DMS153 treated with DMSO at 0.1 percent for 48 hours (cell line): ENCODE measurements around the gene C14orf180.

ENCODE experiments used
- DNase-seq: peaks from one replicate; lab custom pipeline; 2025; ENCODE audit not compliant: unreplicated experiment; lab: John Stamatoyannopoulos, UW

Gene C14orf180

GRCh38 chr14:104579507-104579906 lies at the start of gene C14orf180:
Gene C14orf180, plus strand, starts transcription at chr14:104579764. Its CDS starts 6,667 bp downstream, at chr14:104586431.
- DNase-seq: no peak

GRCh38 chr14:104530646-104531045 lies 48.9 kb upstream of the C14orf180 start:
- DNase-seq: no peak

DNA sequence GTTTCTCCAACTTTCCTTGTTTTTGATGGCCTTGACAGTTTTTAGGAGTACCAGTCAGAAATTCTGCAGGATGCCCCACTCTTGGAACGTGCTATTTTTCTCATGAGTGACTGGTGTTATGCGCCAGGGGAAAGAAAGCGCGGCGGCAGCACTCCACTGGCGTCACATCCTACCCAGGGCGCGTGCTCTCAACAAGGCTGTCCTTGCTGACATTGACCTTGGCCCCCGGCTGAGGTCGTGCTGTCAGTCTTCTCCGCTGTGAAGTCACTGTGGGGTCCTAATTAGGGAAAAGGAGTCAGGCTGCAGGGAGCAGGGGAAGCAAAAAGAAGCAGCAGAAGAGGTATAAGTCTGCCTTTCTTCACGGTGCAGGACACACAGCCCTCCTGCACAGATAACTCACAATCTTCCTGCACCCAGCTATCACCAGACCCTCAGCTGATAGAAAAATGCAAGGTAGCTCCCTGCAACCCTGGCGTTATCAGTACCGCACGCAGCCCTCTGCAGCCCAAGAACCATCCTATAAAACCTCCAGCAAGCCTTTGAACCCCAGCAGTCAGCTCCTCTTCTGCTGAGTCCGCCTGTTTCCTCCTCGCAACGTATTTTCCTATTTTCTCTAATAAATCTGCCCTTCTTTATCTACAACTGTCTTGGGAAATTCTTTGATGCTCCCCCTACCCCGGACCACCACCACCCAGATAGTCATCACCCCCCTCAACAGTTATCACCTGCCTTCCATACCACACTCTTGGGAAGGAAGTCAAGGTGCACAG lies 48.0 kb upstream of the C14orf180 start:
- DNase-seq: no peak

GRCh38 chr14:104532191-104532555 lies 47.4 kb upstream of the C14orf180 start:
- DNase-seq: no peak

- DNase-seq: no peak
These were observed 45.5 kb upstream of the C14orf180 start for GRCh38 chr14:104534036-104534435.

DNA sequence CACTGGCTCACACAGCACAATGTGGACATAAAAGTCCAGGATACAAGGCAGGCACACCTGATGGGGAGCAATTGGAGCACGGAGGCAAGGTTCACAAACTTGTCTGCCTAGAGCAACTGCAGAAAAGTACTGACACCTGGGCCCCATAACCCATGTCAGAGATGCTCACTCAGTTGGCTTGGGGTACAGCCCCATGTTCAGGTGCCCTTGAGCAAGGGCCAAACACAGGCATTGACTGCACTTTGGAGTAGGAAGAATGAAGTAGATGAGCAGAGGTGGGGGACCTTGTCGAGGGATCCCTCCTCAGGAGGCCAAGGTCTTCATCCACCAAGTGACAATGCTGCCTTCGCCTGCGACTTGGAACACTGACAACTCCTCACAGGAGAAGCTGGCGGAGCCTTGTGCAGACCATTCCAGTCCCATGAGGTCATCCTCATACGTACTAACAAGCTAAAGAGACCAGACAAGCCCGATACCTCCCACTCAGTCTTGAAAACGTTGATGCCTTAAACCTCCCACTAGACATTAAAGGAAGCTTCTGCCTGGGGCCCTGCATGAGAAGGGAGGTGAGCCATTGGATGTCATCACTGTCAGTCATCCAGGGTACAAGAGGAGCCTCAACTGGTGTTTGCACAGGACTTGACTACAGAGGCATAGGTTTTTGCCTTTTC lies 42.5 kb upstream of the C14orf180 start:
- no peak for DNase-seq

DNA sequence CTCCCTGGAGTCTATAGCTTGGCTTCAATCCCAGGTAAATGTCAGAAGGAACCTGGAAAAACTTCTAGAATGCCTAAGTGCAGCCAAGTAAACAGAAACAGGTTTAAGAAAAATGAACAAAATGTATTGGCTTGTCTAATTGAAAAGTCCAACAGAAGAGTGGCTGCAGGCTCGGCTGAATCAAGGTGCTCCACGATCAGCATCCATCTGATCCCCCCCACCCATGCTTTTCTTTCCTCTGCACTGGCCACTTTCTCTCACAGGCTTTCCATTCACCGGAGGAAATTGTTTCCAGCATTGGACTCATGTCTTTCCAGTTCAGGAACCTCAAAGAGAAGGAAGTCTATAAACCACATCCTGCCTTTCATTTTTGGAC lies 42.0 kb upstream of the C14orf180 start:
- no peak for DNase-seq

DNA sequence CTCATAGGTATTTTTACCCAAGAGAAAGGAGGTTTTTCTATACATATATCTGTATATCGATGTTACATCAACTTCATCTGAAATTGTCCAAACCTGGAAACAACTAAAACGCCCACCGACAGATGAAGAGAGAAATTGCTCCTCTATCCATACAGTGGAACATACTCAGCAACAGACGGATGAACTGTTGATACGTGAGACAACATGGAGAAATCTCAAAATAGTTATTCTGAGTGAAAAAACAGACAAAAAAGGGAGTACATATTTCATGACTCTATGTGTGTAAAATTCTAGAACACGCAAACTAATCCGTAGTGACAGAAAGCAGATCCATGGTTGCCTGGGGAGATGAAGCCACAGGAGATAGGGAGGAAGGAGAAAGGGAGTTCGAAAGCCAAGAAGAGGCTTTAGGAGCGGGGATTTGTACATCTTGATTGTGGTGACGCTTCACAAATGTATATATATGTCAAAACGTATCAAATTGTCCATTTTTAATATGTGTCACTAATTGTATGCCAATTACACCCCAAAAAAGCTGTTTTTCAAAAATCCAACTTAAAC lies 37.6 kb upstream of the C14orf180 start:
- DNase-seq: no peak

DNA sequence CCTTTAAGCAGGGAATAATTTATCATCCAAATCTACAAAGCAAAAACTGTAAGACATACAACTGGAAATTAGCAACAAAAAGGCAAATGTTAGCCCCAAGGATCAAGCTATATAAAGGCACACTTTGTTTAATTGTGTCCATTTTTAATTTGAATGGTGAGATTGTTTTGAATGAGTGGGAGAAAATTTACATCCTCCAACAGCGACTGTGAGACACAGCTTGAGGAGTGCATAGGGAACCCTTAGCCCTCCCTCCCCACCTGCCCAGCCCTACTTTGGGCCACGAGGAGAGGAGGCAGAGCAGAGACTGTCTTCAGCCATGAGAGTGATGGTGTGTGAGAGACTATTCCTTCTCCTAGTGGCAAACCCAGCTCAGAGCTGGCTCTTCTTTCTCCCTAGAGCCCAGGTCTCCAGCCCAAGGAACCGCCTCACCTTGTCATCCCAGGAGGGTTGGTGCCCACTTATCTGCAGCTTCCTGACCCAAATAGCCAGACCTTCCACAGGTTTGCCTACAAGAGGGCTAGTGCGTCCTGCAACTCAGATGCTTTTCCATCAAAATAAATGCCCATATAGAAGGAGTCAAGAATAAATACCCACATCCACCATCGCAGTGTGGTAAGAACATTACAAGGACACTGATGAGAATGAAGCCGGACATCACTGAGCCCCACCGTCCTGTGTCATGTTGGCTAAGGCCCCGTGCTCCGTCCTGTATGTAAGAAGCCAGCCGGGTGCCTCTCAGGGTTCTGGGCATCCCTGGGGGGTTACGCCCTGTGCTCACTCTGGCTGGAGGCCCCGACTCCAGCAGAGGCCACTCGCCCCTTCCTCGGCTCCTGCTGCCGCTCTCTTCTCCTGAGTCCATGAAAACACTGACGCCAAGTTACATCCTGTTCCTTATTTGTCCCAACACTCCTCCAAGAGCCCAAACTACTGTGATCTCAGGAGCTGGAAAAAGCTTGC lies 36.4 kb upstream of the C14orf180 start:
- DNase-seq: no peak

DNA sequence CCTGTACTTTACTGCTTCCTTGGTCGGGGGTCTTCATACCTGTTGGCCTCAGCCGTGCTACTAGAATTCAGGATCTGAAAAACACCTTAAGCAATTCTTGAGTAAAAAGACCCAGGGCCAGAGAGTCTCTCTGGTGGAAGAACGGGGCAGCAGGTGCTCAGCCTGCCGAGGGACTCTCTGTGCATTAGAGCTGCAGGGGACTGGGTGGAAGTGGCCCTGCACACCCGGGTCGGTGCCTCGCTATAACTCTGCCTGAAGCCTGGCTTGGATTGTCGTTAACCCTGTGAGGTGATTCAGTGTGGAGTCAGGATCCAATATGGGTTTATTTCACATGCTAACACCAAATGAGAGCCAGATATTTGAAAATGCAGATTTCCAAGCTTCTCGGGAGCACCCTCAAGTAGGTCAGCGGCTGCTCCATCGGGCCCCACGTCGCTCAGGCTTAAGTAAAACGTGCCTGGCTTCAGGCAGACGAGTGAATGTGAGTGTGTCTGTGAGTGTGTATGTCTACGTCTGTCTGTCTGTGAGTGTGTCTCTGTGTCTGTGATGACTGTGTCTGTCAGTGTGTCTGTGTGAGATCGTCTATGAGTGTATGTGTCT lies 35.1 kb upstream of the C14orf180 start:
- DNase-seq: no peak

- no peak for DNase-seq
These were observed 34.2 kb upstream of the C14orf180 start for GRCh38 chr14:104545151-104545941.

- no peak for DNase-seq
These were observed 33.5 kb upstream of the C14orf180 start for GRCh38 chr14:104545942-104546501.

DNA sequence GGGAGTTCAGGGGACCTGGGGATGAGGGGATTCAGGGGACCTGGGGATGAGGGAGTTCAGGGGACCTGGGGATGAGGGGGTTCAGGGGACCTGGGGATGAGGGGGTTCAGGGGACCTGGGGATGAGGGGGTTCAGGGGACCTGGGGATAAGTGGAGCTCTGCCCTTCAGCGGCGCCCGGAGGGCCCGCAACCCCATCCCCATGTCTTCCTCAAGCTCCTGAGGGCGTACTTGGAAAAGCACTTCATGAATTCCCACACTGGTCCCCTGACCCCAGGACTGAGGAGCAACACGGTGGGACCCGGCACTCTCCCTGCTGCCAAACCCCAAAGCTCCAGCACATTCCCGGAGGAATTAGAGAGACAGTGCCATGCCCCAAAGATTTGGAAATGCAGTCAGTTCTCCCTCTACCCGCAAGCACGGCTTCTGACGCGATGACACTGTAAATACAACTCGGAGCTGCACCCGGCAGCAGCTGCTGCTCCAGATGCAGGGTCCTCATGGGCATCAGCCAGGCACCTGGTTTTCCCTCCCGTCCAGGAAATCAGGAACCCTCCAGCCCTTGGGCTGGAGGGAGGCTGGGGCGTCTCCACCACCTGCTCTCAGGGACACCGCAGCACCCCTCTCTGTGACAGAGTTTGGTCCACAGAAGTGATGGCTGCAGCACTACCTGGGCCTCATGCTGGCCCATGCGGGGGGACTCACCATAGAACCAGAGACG lies 32.8 kb upstream of the C14orf180 start:
- no peak for DNase-seq

- no peak for DNase-seq
These were observed 32.1 kb upstream of the C14orf180 start for GRCh38 chr14:104547310-104547997.

- no peak for DNase-seq
These were observed 31.4 kb upstream of the C14orf180 start for GRCh38 chr14:104547998-104548700.

- DNase-seq: no peak
These were observed 30.6 kb upstream of the C14orf180 start for GRCh38 chr14:104548802-104549535.
